Trophoblast cell (in vitro differentiated cells and primary cell): ENCODE results near the gene ZSCAN18.
A peak's percentile ranks its signal among the peaks of the same experiment; 100 is the strongest.

ENCODE experiments used
- DNase-seq, 2 donors: peaks; one replicate each; pipeline ENCODE4 v3.0.0-alpha.2; 2016
- H2AFZ ChIP-seq: 2 replicates; pipeline ENCODE4 v1.6.1; 2013; ENCODE audit warnings: low read length, moderate library complexity, mild to moderate bottlenecking; ENCODE audit not compliant: insufficient read depth, poor library complexity
- H2AK5ac ChIP-seq: 2 replicates; pipeline ENCODE4 v1.6.1; 2013; ENCODE audit warnings: mild to moderate bottlenecking, low read length
- H2BK120ac ChIP-seq: 2 replicates; pipeline ENCODE4 v1.6.1; 2013; ENCODE audit warnings: low read length, mild to moderate bottlenecking, moderate library complexity; ENCODE audit not compliant: insufficient read depth, poor library complexity
- H2BK12ac ChIP-seq: 2 replicates; pipeline ENCODE4 v1.6.1; 2013; ENCODE audit warnings: mild to moderate bottlenecking, low read length, moderate library complexity
- H2BK5ac ChIP-seq: 2 replicates; pipeline ENCODE4 v1.6.1; 2013; ENCODE audit warnings: low read length, low read depth, moderate library complexity, mild to moderate bottlenecking; ENCODE audit not compliant: poor library complexity
- H3K14ac ChIP-seq: 2 replicates; pipeline ENCODE4 v1.6.1; 2013; ENCODE audit warnings: mild to moderate bottlenecking, low read length
- H3K18ac ChIP-seq: 2 replicates; pipeline ENCODE4 v1.6.1; 2013; ENCODE audit warnings: mild to moderate bottlenecking, low read length
- H3K23ac ChIP-seq: 2 replicates; pipeline ENCODE4 v1.6.1; 2013; ENCODE audit warnings: low read length
- H3K27ac ChIP-seq: 2 replicates; pipeline ENCODE4 v1.5.1; 2013; ENCODE audit warnings: low read depth, mild to moderate bottlenecking, inconsistent platforms, low read length, moderate library complexity
- H3K27me3 ChIP-seq: 2 replicates; pipeline ENCODE4 v1.6.1; 2013; ENCODE audit warnings: inconsistent platforms, mild to moderate bottlenecking, low read length, moderate library complexity; ENCODE audit not compliant: insufficient read depth
- H3K36me3 ChIP-seq, 2 experiments: 1 replicate in 1 of 2; 2 replicates in 1 of 2; pipeline ENCODE4 v1.6.1; 2013; ENCODE audit warnings: low read length in 2 of 2, mild to moderate bottlenecking in 2 of 2, moderate library complexity in 1 of 2; ENCODE audit not compliant: insufficient read depth in 2 of 2, control insufficient read depth in 1 of 2
- H3K4ac ChIP-seq: 2 replicates; pipeline ENCODE4 v1.6.1; 2013; ENCODE audit warnings: low read depth, mild to moderate bottlenecking, low read length, moderate library complexity
- H3K4me1 ChIP-seq, 2 experiments: 1 replicate in 1 of 2; 2 replicates in 1 of 2; pipeline ENCODE4 v1.6.1; 2013; ENCODE audit warnings: low read length in 2 of 2, mild to moderate bottlenecking in 2 of 2, moderate library complexity in 1 of 2; ENCODE audit not compliant: insufficient read depth in 2 of 2, control insufficient read depth in 1 of 2
- H3K4me2 ChIP-seq: 2 replicates; pipeline ENCODE4 v1.6.1; 2013; ENCODE audit warnings: inconsistent platforms, mild to moderate bottlenecking, low read length, moderate library complexity
- H3K4me3 ChIP-seq: 2 replicates; pipeline ENCODE4 v1.5.1; 2013; ENCODE audit warnings: mild to moderate bottlenecking, low read depth, low read length, inconsistent platforms
- H3K79me1 ChIP-seq: one replicate; pipeline ENCODE4 v1.6.1; 2013; ENCODE audit warnings: low read length
- H3K79me2 ChIP-seq: 2 replicates; pipeline ENCODE4 v1.6.1; 2013; ENCODE audit warnings: low read length, mild to moderate bottlenecking; ENCODE audit not compliant: control insufficient read depth, insufficient read depth, poor library complexity
- H3K9ac ChIP-seq: 2 replicates; pipeline ENCODE4 v1.6.1; 2013; ENCODE audit warnings: mild to moderate bottlenecking, low read length
- H3K9me3 ChIP-seq: 2 replicates; pipeline ENCODE4 v1.6.1; 2013; ENCODE audit warnings: low read depth, mild to moderate bottlenecking, control low read depth, inconsistent platforms, low read length; ENCODE audit not compliant: insufficient read depth
- H4K12ac ChIP-seq: 2 replicates; pipeline ENCODE4 v1.6.1; 2013; ENCODE audit warnings: low read depth, mild to moderate bottlenecking, low read length, moderate library complexity
- H4K8ac ChIP-seq: 2 replicates; pipeline ENCODE4 v1.6.1; 2013; ENCODE audit warnings: low read depth, mild to moderate bottlenecking, low read length, moderate library complexity
- H4K91ac ChIP-seq: one replicate; pipeline ENCODE4 v1.6.1; 2013; ENCODE audit warnings: low read depth, mild to moderate bottlenecking, low read length, moderate library complexity
- WGBS: extraction: QIAGEN DNeasy Blood & Tissue Kit; methylation state at CpG from one replicate; pipeline ENCODE4 v1.1.7; 2013; ENCODE audit warnings: missing lambda C conversion rate; ENCODE audit not compliant: insufficient read length, insufficient coverage; ENCODE audit errors: extremely low coverage; 5-methylcytosine and 5-hydroxymethylcytosine counted together

ZSCAN18 gene

DNA sequence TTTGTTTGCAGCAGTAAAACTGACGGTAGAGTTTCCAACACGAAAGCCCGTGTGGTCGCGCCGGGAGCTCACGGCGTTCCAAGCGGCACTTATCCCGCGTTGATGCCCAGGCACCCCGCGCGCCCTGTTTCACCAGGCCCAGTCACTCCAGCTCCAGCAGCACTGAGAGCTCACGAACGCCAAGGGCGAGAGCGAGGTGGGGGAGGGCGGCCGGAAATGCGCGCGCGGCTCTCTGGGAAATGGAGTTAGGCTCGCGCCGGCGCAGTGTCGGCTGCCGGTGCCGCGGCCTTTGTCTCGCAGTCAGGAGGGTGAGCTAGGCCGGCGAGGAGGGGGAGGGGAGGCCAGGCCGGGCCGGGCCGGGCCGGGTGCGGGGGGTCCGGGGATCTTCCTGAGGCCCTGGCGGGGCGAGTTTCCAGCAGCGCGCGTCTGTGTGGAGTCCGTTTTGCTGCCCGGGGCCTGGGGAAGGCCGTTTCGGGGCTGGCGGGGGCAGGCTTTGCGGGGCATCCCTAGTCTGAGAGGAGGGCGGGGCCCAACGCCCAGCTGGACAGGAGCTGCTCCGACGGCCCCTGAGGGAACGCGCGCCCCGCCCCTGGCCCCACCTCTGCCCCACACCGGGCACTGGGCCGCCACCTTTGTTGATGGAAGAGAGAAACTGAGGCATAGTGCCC is 38.9 kb downstream of the ZSCAN18 start, which contains the start of gene ZNF135:
Gene ZNF135 (plus strand): TSS at position 280 of the 668 bp plus-strand sequence. CDS start 721 bp downstream, outside the sequence.
- H3K4ac ChIP-seq, result peak within 1 kb of the TSS; percentile 41
- H3K27ac ChIP-seq, result no peak within 1 kb of the TSS
- H2AK5ac ChIP-seq, result peak within 1 kb of the TSS; percentile 11
- peaks cover 7% of the 10 kb centered on the region for H3K79me1 ChIP-seq
- WGBS, result no CpG with 5 or more reads among the region's 62 CpGs
- H3K4me3 ChIP-seq, result peak within 1 kb of the TSS; percentile 70
- H3K9ac ChIP-seq, result no peak within 1 kb of the TSS
- H3K14ac ChIP-seq, result peak within 1 kb of the TSS; percentile 88
- H2BK120ac ChIP-seq, result peak within 1 kb of the TSS; percentile 14
- peaks cover 45% of the 10 kb centered on the region for H3K9me3 ChIP-seq
- peak within 1 kb of the TSS; percentile 85 for H3K18ac ChIP-seq
- H2AFZ ChIP-seq, result peak within 1 kb of the TSS; percentile 88
- H3K27me3 ChIP-seq, result no peaks in the 10 kb centered on the region
- peaks cover 5 to 13% of the 10 kb centered on the region in 2 experiments for H3K36me3 ChIP-seq
- peak within 1 kb of the TSS; percentile 99 for H4K12ac ChIP-seq
- H3K23ac ChIP-seq, result no peak within 1 kb of the TSS
- no peak within 1 kb of the TSS for H2BK5ac ChIP-seq
- peak in 1 of 2 donors; percentile 54 for DNase-seq
- H4K8ac ChIP-seq, result peak within 1 kb of the TSS; percentile 99
- H4K91ac ChIP-seq, result peak within 1 kb of the TSS; percentile 78
- H3K4me2 ChIP-seq, result peak within 1 kb of the TSS; percentile 59
- no peak within 1 kb of the TSS for H2BK12ac ChIP-seq
- H3K4me1 ChIP-seq, result peaks cover 3 to 11% of the 10 kb centered on the region in 2 experiments
- no peaks in the 10 kb centered on the region for H3K79me2 ChIP-seq

- Histone ChIP-seq H3K27me3 (no peaks in the 10 kb centered on the region), H3K79me2 (no peaks in the 10 kb centered on the region), H3K9ac (no peak overlapping the region), H2AK5ac (no peak overlapping the region), H2BK120ac (no peak overlapping the region), H3K4ac (peak overlapping the region; percentile 41), H2AFZ (peak overlapping the region; percentile 88), H3K9me3 (peaks cover 47% of the 10 kb centered on the region), H4K91ac (peak overlapping the region; percentile 78), H3K4me1 (peaks cover 3 to 11% of the 10 kb centered on the region in 2 experiments), H3K4me3 (no peak overlapping the region), H2BK12ac (no peak overlapping the region), H4K8ac (peak overlapping the region; percentile 99), H3K27ac (no peak overlapping the region), H3K4me2 (peak overlapping the region; percentile 59), H3K23ac (no peak overlapping the region), H2BK5ac (no peak overlapping the region), H3K18ac (no peak overlapping the region), H4K12ac (peak overlapping the region; percentile 13), H3K14ac (no peak overlapping the region), H3K36me3 (peaks cover 0 to 13% of the 10 kb centered on the region in 2 experiments), H3K79me1 (peaks cover 7% of the 10 kb centered on the region)
- DNase-seq, result no peak
- WGBS, result no CpG with 5 or more reads among the region's 13 CpGs
These were observed 39.6 kb downstream of the ZSCAN18 start for GRCh38 chr19:58058467-58058866.

DNA sequence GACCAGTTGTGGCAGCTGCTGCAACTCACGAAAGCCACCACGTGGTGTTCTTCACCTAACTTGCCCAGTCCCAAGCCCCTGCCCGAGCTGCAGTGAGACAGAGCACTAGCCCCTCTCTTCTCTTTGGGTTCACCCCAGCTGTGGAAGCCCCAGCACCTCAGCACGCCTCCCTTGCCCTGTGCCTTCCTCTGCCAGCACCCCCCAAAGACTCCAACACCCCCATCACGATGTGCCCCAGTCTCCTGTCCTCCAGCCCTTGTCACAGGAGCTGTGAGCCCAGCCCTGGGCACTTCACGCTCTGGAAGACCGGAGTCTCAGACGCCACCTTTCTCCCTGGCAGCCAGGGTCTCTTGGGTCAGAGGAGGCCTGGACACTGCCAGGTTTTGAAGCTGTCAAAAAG is 41.2 kb downstream of the ZSCAN18 start:
- Histone ChIP-seq H3K4me3 (no peak overlapping the region), H4K12ac (no peak overlapping the region), H3K9ac (no peak overlapping the region), H3K23ac (no peak overlapping the region), H3K27me3 (no peaks in the 10 kb centered on the region), H2BK12ac (no peak overlapping the region), H3K4ac (no peak overlapping the region), H3K4me2 (no peak overlapping the region), H2AFZ (no peak overlapping the region), H3K4me1 (peaks cover 3 to 11% of the 10 kb centered on the region in 2 experiments), H4K8ac (no peak overlapping the region), H3K79me2 (no peaks in the 10 kb centered on the region), H2BK120ac (no peak overlapping the region), H3K18ac (no peak overlapping the region), H3K79me1 (peaks cover 7% of the 10 kb centered on the region), H2BK5ac (no peak overlapping the region), H4K91ac (no peak overlapping the region), H3K36me3 (peaks cover 0 to 9% of the 10 kb centered on the region in 2 experiments), H2AK5ac (no peak overlapping the region), H3K9me3 (peaks cover 54% of the 10 kb centered on the region), H3K27ac (no peak overlapping the region), H3K14ac (no peak overlapping the region)
- no CpG with 5 or more reads among the region's 8 CpGs for WGBS
- DNase-seq, result no peak

DNA sequence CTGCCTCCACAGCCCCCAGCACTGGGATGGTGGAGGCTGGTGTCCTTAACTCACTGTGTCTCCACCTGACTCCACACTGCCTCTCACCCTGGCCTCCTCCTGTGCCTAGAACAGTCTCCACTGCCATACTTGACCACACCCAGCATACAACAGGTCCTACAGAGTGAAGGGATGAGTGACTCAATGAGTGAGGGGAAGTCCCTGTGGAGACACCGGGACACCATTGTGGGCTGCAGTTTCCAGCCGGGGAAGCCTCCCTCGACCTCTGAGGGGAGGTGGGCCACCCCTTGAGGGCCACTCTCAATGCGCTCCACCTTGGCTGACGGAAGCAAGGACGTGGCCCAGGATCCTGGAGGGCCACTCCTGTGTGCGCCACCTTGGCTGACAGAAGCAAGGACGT is 41.8 kb downstream of the ZSCAN18 start:
- H3K27me3 ChIP-seq, result no peaks in the 10 kb centered on the region
- H3K79me2 ChIP-seq, result no peaks in the 10 kb centered on the region
- H4K8ac ChIP-seq, result no peak overlapping the region
- H2AK5ac ChIP-seq, result no peak overlapping the region
- H2AFZ ChIP-seq, result no peak overlapping the region
- WGBS, result no CpG with 5 or more reads among the region's 8 CpGs
- no peak overlapping the region for H3K4me2 ChIP-seq
- no peak overlapping the region for H4K91ac ChIP-seq
- H3K36me3 ChIP-seq, result peaks cover 0 to 9% of the 10 kb centered on the region in 2 experiments
- H3K27ac ChIP-seq, result no peak overlapping the region
- no peak overlapping the region for H3K4ac ChIP-seq
- no peak overlapping the region for H3K14ac ChIP-seq
- peaks cover 57% of the 10 kb centered on the region for H3K9me3 ChIP-seq
- no peak for DNase-seq
- no peak overlapping the region for H3K23ac ChIP-seq
- no peak overlapping the region for H3K18ac ChIP-seq
- H2BK12ac ChIP-seq, result no peak overlapping the region
- peaks cover 3 to 11% of the 10 kb centered on the region in 2 experiments for H3K4me1 ChIP-seq
- H2BK120ac ChIP-seq, result no peak overlapping the region
- peaks cover 7% of the 10 kb centered on the region for H3K79me1 ChIP-seq
- no peak overlapping the region for H3K4me3 ChIP-seq
- no peak overlapping the region for H3K9ac ChIP-seq
- no peak overlapping the region for H4K12ac ChIP-seq
- H2BK5ac ChIP-seq, result no peak overlapping the region
